RWPE2 (cell line): ENCODE data around the gene TSPAN4.

Experiments used
- ATAC-seq: fragments of 200-7000 bp; cut with Tn5 transposase; 3 replicates; pipeline ENCODE4 v1.9.1; 2021; ENCODE audit warnings: low read depth
- DNase-seq: peaks from one replicate; pipeline ENCODE4 v3.0.0-alpha.2; 2020; ENCODE audit warnings: low spot score
- H3K27ac ChIP-seq: fragments of 450-650 bp; 2 replicates; pipeline ENCODE4 v1.5.1; 2017; ENCODE audit warnings: mild to moderate bottlenecking; ENCODE audit not compliant: poor library complexity, severe bottlenecking
- H3K27me3 ChIP-seq: fragments of 250-450 bp; sonication (Bioruptor Pico); 2 replicates; pipeline ENCODE4 v1.5.1; 2021; ENCODE audit warnings: mild to moderate bottlenecking, moderate library complexity; ENCODE audit not compliant: insufficient read depth, poor library complexity, severe bottlenecking
- H3K36me3 ChIP-seq: fragments of 250-450 bp; sonication (Bioruptor Pico); 2 replicates; pipeline ENCODE4 v1.5.1; 2020; ENCODE audit warnings: low read depth, mild to moderate bottlenecking, moderate library complexity
- H3K4me1 ChIP-seq: fragments of 250-450 bp; sonication (Bioruptor Pico); 2 replicates; pipeline ENCODE4 v1.5.1; 2021; ENCODE audit warnings: mild to moderate bottlenecking, moderate library complexity; ENCODE audit not compliant: insufficient read depth, poor library complexity, severe bottlenecking
- H3K4me3 ChIP-seq: fragments of 250-450 bp; sonication (Bioruptor Pico); 2 replicates; pipeline ENCODE4 v1.5.1; 2021; ENCODE audit warnings: mild to moderate bottlenecking, moderate library complexity; ENCODE audit not compliant: severe bottlenecking
- H3K9me3 ChIP-seq: fragments of 250-450 bp; sonication (Bioruptor Pico); 2 replicates; pipeline ENCODE4 v1.5.1; 2021; ENCODE audit warnings: mild to moderate bottlenecking, moderate library complexity; ENCODE audit not compliant: severe bottlenecking
- CTCF ChIP-seq: fragments of 450-650 bp; IDR thresholded peaks from one replicate; pipeline ENCODE4 v1.5.1; 2017; ENCODE audit warnings: mild to moderate bottlenecking, moderate library complexity; ENCODE audit not compliant: poor library complexity, severe bottlenecking

TSPAN4 gene

GRCh38 chr11:837189-837989, 5.3 kb upstream of the TSPAN4 start:
- Histone ChIP-seq H3K4me1 (peaks cover 14% of the 10 kb centered on the region), H3K27me3 (no peaks in the 10 kb centered on the region), H3K4me3 (no peak overlapping the region), H3K9me3 (no peaks in the 10 kb centered on the region), H3K36me3 (peaks cover 56% of the 10 kb centered on the region), H3K27ac (peak overlapping the region; percentile 97)
- DNase-seq (no peak), ATAC-seq (no peak)
- TF ChIP-seq CTCF = no peak

- no peak for ATAC-seq
- TF ChIP-seq CTCF = no peak
- Histone ChIP-seq H3K9me3 (no peaks in the 10 kb centered on the region), H3K27me3 (no peaks in the 10 kb centered on the region), H3K4me3 (no peak overlapping the region), H3K36me3 (peaks cover 56% of the 10 kb centered on the region), H3K27ac (peak overlapping the region; percentile 97), H3K4me1 (peaks cover 14% of the 10 kb centered on the region)
- no peak for DNase-seq
Measured at GRCh38 chr11:837990-838307, 4.7 kb upstream of the TSPAN4 start.

- Histone ChIP-seq H3K27me3 (no peaks in the 10 kb centered on the region), H3K27ac (peak overlapping the region; percentile 97), H3K4me1 (peaks cover 14% of the 10 kb centered on the region), H3K4me3 (no peak overlapping the region), H3K36me3 (peaks cover 56% of the 10 kb centered on the region), H3K9me3 (no peaks in the 10 kb centered on the region)
- peak; percentile 2; the same call in 2 of the 3 replicates for ATAC-seq
- peak; percentile 32 for TF ChIP-seq CTCF
- no peak for DNase-seq
Measured at GRCh38 chr11:838441-839279, 4.0 kb upstream of the TSPAN4 start.

GRCh38 chr11:839280-839623, 3.4 kb upstream of the TSPAN4 start:
- ATAC-seq (no peak), DNase-seq (no peak)
- Histone ChIP-seq H3K4me1 (peaks cover 13% of the 10 kb centered on the region), H3K27me3 (no peaks in the 10 kb centered on the region), H3K9me3 (no peaks in the 10 kb centered on the region), H3K36me3 (peaks cover 56% of the 10 kb centered on the region), H3K27ac (peak overlapping the region; percentile 97), H3K4me3 (no peak overlapping the region)
- TF ChIP-seq CTCF = no peak
